ENCODE results near the gene SLC6A6. TPM values are rescaled to one million over a fixed set of nuclear protein-coding genes. Genes with fewer than 3 reads are reported as not detected.

Gene SLC6A6
- total and polyA plus RNA-seq, 4 donors = 0.92 to 7.2 (median 2.9) TPM

DNA sequence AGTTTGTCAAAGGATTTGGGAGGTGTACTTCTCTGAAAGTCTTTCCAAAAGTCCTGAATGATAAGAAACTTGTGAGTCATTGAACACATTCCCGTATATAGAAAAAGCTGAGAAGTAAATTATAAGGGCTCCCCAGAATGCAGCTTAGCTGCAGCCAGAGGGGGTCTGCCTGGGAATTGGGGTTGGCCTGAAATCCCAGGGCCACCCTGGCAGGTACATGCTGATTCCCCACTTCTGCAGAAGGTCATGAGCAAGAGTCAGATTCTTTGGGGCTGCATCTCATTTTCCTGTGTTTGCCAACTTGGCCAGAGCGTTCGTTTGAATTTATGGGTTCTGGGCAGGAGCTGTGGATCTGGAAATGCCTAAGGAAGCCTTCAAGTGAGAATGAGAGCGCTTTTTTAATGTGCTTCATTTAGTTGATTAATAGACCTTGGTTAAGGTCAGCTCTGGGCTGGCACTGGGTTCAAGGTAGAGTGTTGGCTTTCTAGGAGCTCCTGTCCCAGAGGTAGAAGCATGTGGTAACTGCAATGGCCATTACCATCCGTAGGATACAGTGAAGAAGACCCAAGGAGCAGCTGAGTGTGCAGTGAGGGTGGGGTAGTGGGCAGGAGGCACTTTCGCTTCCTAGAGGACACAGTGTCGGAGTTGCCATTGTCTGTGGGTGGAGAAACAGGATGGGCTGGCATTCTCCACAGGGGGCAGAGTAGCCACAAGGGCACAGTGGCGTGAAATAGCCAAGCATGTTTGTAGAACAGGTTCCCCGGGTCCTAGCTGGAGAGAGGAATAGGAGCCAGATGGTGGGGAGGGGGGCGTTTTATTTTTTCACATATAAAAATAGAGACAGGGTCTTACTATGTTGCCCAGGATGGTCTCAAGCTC lies 3.2 kb downstream of the SLC6A6 start:
- TF ChIP-seq TAF1 (conservative IDR thresholded peaks at IDR 0.05) = no peak
- TF ChIP-seq NR2F2 (IDR thresholded peaks at IDR 0.05) = no peak
- TF ChIP-seq, protein P1, sequence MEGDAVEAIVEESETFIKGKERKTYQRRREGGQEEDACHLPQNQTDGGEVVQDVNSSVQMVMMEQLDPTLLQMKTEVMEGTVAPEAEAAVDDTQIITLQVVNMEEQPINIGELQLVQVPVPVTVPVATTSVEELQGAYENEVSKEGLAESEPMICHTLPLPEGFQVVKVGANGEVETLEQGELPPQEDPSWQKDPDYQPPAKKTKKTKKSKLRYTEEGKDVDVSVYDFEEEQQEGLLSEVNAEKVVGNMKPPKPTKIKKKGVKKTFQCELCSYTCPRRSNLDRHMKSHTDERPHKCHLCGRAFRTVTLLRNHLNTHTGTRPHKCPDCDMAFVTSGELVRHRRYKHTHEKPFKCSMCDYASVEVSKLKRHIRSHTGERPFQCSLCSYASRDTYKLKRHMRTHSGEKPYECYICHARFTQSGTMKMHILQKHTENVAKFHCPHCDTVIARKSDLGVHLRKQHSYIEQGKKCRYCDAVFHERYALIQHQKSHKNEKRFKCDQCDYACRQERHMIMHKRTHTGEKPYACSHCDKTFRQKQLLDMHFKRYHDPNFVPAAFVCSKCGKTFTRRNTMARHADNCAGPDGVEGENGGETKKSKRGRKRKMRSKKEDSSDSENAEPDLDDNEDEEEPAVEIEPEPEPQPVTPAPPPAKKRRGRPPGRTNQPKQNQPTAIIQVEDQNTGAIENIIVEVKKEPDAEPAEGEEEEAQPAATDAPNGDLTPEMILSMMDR (IDR thresholded peaks at IDR 0.05; ENCODE audit: low read depth, low read length, missing input control) = no peak
- no peak for TF ChIP-seq GABPA (IDR thresholded peaks at IDR 0.05 in 1 of 2, conservative IDR thresholded peaks at IDR 0.05 in 1 of 2)
- no peak for TF ChIP-seq YY1 (IDR thresholded peaks at IDR 0.05)
- TF ChIP-seq, protein P2, sequence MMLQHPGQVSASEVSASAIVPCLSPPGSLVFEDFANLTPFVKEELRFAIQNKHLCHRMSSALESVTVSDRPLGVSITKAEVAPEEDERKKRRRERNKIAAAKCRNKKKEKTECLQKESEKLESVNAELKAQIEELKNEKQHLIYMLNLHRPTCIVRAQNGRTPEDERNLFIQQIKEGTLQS (IDR thresholded peaks at IDR 0.05) = no peak
- TF ChIP-seq, protein P3, sequence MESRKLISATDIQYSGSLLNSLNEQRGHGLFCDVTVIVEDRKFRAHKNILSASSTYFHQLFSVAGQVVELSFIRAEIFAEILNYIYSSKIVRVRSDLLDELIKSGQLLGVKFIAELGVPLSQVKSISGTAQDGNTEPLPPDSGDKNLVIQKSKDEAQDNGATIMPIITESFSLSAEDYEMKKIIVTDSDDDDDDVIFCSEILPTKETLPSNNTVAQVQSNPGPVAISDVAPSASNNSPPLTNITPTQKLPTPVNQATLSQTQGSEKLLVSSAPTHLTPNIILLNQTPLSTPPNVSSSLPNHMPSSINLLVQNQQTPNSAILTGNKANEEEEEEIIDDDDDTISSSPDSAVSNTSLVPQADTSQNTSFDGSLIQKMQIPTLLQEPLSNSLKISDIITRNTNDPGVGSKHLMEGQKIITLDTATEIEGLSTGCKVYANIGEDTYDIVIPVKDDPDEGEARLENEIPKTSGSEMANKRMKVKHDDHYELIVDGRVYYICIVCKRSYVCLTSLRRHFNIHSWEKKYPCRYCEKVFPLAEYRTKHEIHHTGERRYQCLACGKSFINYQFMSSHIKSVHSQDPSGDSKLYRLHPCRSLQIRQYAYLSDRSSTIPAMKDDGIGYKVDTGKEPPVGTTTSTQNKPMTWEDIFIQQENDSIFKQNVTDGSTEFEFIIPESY (IDR thresholded peaks at IDR 0.05) = no peak
- TF ChIP-seq FOXA1 (IDR thresholded peaks at IDR 0.05) = no peak
- no peak for TF ChIP-seq HNF4A (conservative IDR thresholded peaks at IDR 0.05)
- no peak for TF ChIP-seq HNF4G (IDR thresholded peaks at IDR 0.05)
- TF ChIP-seq, protein P4, sequence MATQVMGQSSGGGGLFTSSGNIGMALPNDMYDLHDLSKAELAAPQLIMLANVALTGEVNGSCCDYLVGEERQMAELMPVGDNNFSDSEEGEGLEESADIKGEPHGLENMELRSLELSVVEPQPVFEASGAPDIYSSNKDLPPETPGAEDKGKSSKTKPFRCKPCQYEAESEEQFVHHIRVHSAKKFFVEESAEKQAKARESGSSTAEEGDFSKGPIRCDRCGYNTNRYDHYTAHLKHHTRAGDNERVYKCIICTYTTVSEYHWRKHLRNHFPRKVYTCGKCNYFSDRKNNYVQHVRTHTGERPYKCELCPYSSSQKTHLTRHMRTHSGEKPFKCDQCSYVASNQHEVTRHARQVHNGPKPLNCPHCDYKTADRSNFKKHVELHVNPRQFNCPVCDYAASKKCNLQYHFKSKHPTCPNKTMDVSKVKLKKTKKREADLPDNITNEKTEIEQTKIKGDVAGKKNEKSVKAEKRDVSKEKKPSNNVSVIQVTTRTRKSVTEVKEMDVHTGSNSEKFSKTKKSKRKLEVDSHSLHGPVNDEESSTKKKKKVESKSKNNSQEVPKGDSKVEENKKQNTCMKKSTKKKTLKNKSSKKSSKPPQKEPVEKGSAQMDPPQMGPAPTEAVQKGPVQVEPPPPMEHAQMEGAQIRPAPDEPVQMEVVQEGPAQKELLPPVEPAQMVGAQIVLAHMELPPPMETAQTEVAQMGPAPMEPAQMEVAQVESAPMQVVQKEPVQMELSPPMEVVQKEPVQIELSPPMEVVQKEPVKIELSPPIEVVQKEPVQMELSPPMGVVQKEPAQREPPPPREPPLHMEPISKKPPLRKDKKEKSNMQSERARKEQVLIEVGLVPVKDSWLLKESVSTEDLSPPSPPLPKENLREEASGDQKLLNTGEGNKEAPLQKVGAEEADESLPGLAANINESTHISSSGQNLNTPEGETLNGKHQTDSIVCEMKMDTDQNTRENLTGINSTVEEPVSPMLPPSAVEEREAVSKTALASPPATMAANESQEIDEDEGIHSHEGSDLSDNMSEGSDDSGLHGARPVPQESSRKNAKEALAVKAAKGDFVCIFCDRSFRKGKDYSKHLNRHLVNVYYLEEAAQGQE (IDR thresholded peaks at IDR 0.05) = no peak
- TF ChIP-seq FOXA2 (IDR thresholded peaks at IDR 0.05) = no peak
- TF ChIP-seq RAD21 (IDR thresholded peaks at IDR 0.05) = no peak
- no peak for TF ChIP-seq SP1 (IDR thresholded peaks at IDR 0.05)
- no peak for TF ChIP-seq RXRA (IDR thresholded peaks at IDR 0.05)
- no peak for TF ChIP-seq EGR1 (IDR thresholded peaks at IDR 0.05; ENCODE audit: low read depth in 2 of 2)
- TF ChIP-seq JUND (IDR thresholded peaks at IDR 0.05) = no peak
- TF ChIP-seq, protein P5, sequence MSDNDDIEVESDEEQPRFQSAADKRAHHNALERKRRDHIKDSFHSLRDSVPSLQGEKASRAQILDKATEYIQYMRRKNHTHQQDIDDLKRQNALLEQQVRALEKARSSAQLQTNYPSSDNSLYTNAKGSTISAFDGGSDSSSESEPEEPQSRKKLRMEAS (IDR thresholded peaks at IDR 0.05) = no peak
- peaks cover 3 to 24% (median 6%) of the 10 kb centered on the region in 4 donors for H3K4me1 ChIP-seq (ENCODE audit: control insufficient read depth in 4 of 4, insufficient read depth in 4 of 4, low read length in 3 of 4)
- H3K27ac ChIP-seq (ENCODE audit: low read depth in 1 of 2, low read length in 2 of 2) = no peak overlapping the region
- no peak overlapping the region for H3K4me3 ChIP-seq (ENCODE audit: low read depth in 1 of 3, low read length in 3 of 3)
- WGBS = 88% methylated on average over 10 of the region's 10 CpGs
- DNase-seq (ENCODE audit: low spot score) = no peak
- H3K9ac ChIP-seq (ENCODE audit: low read depth in 1 of 2, low read length in 2 of 2) = no peak overlapping the region
- H3K27me3 ChIP-seq (ENCODE audit: control insufficient read depth in 4 of 4, insufficient read depth in 4 of 4, low read length in 3 of 4) = peaks cover 0 to 29% (median under 1%) of the 10 kb centered on the region in 4 donors
- H3K36me3 ChIP-seq (ENCODE audit: control insufficient read depth in 4 of 4, insufficient read depth in 3 of 4, low read depth in 1 of 4, low read length in 3 of 4) = no peaks in the 10 kb centered on the region
- no peaks in the 10 kb centered on the region for H3K9me3 ChIP-seq (ENCODE audit: control insufficient read depth in 4 of 4, low read length in 3 of 4)

Data from liver (tissue), 9 donors.